Breast epithelium (tissue), 4 donors: ENCODE measurements around the gene NEURL1B. TPM values are rescaled to one million over a fixed set of nuclear protein-coding genes. Genes with fewer than 3 reads are reported as not detected.

Experiments
- DNase-seq, 2 donors: peaks; one replicate each; pipeline ENCODE4 v3.0.0-alpha.2; 2019; ENCODE audit warnings: low spot score in 2 of 2
- H3K27ac ChIP-seq, 2 donors: fragments of 200-600 bp; sonication (generic) in 1 of 2; one replicate each; pipeline ENCODE4 v1.5.1; 2016 to 2019; ENCODE audit warnings: mild to moderate bottlenecking in 1 of 2
- H3K27me3 ChIP-seq, 2 donors: fragments of 200-600 bp; sonication (generic) in 1 of 2; one replicate each; pipeline versions ENCODE4 v1.5.1 to v1.6.0; 2017 to 2019; ENCODE audit warnings: control low read depth in 1 of 2, mild to moderate bottlenecking in 1 of 2
- H3K36me3 ChIP-seq: fragments of 200-600 bp; one replicate; pipeline ENCODE4 v1.5.1; 2019
- H3K4me1 ChIP-seq, 2 donors: fragments of 200-600 bp; sonication (generic); one replicate each; pipeline ENCODE4 v1.5.1; 2016 to 2019; ENCODE audit warnings: control low read depth in 1 of 2
- H3K4me3 ChIP-seq, 3 donors: fragments of 200-600 bp; sonication (generic); 1 replicate in 2 of 3; 2 replicates in 1 of 3; pipeline ENCODE4 v1.5.1; 2016 to 2019; ENCODE audit warnings: mild to moderate bottlenecking in 3 of 3, moderate library complexity in 2 of 3
- H3K9me3 ChIP-seq, 2 donors: fragments of 200-600 bp; sonication (generic) in 1 of 2; one replicate each; pipeline ENCODE4 v1.5.1; 2016 to 2019; ENCODE audit warnings: control low read depth in 1 of 2
- POLR2A ChIP-seq: fragments of 450-650 bp; IDR thresholded peaks from one replicate; pipeline ENCODE4 v1.6.1; 2016; ENCODE audit warnings: antibody characterized with exemption, mild to moderate bottlenecking, moderate library complexity
- POLR2AphosphoS5 ChIP-seq, 3 donors: sonication (generic); formaldehyde crosslinking; IDR thresholded peaks; one replicate each; pipeline ENCODE4 v1.6.1; 2017; ENCODE audit warnings: antibody characterized with exemption in 3 of 3
- intact Hi-C: fragments of 100-400 bp; cut with DNase I; formaldehyde crosslinking; loops from one replicate; pipeline ENCODE4 v1.15.1; 2023; ENCODE audit warnings: low total_unique reads
- total RNA-seq, 3 donors: library from RNA; depleted of rRNA; stranded (reverse); fragments of >200 nt; gene quantifications; one replicate each; pipeline ENCODE4 v1.1.0, GENCODE V29; 2016
- TF ChIP-seq, protein P1 (sequence below), 3 donors: fragments of 450-650 bp; IDR thresholded peaks; one replicate each; pipeline ENCODE4 v1.5.1; 2016 to 2017; ENCODE audit warnings: antibody characterized with exemption in 3 of 3, mild to moderate bottlenecking in 3 of 3, moderate library complexity in 3 of 3

NEURL1B gene
- total RNA-seq, 3 donors from 2014 or later: 6.3 to 17.0 (median 9.9) TPM

DNA sequence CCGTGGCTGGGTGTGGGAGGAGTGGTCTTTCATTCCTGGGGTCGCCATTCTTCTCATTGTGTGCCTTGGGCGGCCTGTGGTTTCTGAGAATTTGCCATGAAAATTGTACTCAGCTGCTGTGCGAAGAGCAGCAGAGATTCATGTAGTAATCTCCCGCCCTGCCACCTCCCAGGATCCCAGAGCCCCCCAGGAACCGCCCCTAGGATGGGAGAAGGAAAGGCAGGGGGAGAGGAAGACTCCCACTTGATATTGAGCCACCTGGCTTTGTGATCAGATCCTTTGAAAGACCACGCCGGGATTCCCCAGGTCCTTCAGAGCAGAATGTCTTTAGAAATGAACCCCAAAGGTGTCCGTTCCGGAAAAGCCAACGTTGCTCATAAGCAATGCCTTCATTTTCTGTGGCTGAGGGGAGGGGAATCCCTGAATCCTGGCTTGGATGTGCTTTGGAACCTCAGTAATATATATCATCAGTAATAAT is 27.6 kb downstream of the NEURL1B start:
- Histone ChIP-seq H3K27ac (peak overlapping the region; percentile 7 to 53), H3K27me3 (no peaks in the 10 kb centered on the region), H3K4me3 (no peak overlapping the region), H3K36me3 (no peaks in the 10 kb centered on the region), H3K4me1 (no peaks in the 10 kb centered on the region), H3K9me3 (no peaks in the 10 kb centered on the region)
- no peak for DNase-seq
- TF ChIP-seq, protein P1, sequence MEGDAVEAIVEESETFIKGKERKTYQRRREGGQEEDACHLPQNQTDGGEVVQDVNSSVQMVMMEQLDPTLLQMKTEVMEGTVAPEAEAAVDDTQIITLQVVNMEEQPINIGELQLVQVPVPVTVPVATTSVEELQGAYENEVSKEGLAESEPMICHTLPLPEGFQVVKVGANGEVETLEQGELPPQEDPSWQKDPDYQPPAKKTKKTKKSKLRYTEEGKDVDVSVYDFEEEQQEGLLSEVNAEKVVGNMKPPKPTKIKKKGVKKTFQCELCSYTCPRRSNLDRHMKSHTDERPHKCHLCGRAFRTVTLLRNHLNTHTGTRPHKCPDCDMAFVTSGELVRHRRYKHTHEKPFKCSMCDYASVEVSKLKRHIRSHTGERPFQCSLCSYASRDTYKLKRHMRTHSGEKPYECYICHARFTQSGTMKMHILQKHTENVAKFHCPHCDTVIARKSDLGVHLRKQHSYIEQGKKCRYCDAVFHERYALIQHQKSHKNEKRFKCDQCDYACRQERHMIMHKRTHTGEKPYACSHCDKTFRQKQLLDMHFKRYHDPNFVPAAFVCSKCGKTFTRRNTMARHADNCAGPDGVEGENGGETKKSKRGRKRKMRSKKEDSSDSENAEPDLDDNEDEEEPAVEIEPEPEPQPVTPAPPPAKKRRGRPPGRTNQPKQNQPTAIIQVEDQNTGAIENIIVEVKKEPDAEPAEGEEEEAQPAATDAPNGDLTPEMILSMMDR (IDR thresholded peaks at IDR 0.05): no peak
- TF ChIP-seq POLR2A: no peak
- no peak for TF ChIP-seq POLR2AphosphoS5 (IDR thresholded peaks at IDR 0.05)
- intact Hi-C loops: no loop called here

DNA sequence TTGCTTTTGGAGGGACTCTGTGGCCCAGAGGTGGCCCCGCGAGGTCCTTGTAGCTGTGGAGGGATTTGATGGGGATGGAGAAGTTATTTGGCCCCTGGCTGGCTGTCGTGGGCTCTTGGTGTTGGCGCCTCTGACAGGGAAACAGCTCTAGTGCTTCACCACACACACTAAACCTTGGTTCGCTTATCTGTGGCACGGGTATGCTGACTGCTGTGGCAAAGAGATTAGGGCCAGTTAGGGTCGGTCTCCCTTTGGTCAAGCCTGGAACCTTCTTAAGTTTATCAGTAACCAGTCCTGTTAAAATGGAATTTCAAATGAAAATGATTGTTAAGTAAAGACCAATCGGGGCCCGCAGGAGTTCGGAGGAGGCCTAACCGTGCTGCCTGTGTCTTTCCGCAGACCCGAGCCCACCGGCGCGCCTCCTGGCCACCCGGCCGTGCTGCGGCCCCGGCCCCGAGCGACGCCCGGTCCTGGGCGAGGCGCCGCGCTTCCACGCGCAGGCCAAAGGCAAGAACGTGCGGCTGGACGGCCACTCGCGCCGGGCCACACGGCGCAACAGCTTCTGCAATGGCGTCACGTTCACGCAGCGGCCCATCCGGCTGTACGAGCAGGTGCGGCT is 28.4 kb downstream of the NEURL1B start:
- H3K36me3 ChIP-seq: no peaks in the 10 kb centered on the region
- H3K4me3 ChIP-seq: no peak overlapping the region
- no peak for DNase-seq
- H3K27me3 ChIP-seq: no peaks in the 10 kb centered on the region
- TF ChIP-seq POLR2AphosphoS5 (IDR thresholded peaks at IDR 0.05) (no peak), POLR2A (no peak)
- TF ChIP-seq, protein P1 (IDR thresholded peaks at IDR 0.05): no peak
- intact Hi-C loops: no loop called here
- H3K9me3 ChIP-seq: no peaks in the 10 kb centered on the region
- H3K27ac ChIP-seq: no peak overlapping the region
- no peaks in the 10 kb centered on the region for H3K4me1 ChIP-seq

DNA sequence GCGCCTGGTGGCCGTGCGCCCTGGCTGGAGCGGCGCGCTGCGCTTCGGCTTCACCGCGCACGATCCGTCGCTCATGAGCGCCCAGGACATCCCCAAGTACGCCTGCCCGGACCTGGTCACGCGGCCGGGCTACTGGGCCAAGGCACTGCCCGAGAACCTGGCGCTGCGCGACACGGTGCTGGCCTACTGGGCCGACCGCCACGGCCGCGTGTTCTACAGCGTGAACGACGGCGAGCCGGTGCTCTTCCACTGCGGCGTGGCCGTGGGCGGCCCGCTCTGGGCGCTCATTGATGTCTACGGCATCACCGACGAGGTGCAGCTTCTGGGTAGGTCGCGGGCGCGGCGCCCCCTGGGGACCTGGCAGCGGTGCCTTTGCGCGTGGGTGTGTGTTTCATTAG is 28.9 kb downstream of the NEURL1B start:
- H3K4me3 ChIP-seq: no peak overlapping the region
- no peaks in the 10 kb centered on the region for H3K9me3 ChIP-seq
- H3K4me1 ChIP-seq: no peaks in the 10 kb centered on the region
- H3K27ac ChIP-seq: no peak overlapping the region
- intact Hi-C loops: no loop called here
- no peaks in the 10 kb centered on the region for H3K36me3 ChIP-seq
- TF ChIP-seq POLR2A (no peak), POLR2AphosphoS5 (IDR thresholded peaks at IDR 0.05) (no peak)
- TF ChIP-seq, protein P1 (IDR thresholded peaks at IDR 0.05): no peak
- no peaks in the 10 kb centered on the region for H3K27me3 ChIP-seq
- DNase-seq: no peak

DNA sequence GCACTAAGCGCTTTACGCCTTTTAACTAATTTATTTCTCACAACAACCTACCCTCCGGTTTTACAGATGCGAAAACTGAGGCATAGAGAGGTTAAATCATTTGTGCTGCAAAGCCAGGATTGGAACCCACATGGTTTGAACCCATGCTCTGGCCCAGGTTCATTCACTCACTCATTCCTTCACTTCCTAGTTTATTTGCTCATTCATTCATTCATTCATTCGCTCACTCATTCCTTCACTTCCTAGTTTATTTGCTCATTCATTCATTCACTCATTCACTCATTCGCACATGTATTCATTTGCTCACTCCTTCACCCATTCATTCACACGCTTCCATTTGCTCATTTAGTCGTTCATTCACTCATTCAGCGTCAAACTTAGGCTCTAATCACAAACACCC is 29.4 kb downstream of the NEURL1B start:
- intact Hi-C loops: no loop called here
- H3K4me3 ChIP-seq: no peak overlapping the region
- no peak for DNase-seq

DNA sequence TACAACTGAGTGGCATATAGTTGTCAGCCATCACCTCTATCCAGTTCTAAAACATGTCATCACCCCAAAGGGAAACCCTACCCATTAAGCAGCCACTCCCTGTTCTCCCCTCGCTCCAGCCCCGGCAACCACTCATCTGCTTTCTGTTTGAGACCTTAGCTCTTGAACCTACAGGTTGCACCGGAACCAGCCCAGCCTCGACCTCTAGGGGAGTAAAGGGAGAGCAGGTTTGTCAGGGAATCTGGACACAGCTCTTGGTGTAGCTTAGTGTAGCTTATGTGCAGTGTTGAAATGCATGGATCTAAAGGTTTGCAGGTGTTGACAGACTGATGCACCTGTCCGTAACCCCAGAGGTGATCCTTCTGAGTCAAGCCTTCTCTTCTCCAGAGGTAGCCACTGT is 30.0 kb downstream of the NEURL1B start:
- Histone ChIP-seq H3K27ac (no peak overlapping the region), H3K9me3 (no peaks in the 10 kb centered on the region), H3K36me3 (no peaks in the 10 kb centered on the region), H3K27me3 (no peaks in the 10 kb centered on the region), H3K4me3 (no peak overlapping the region), H3K4me1 (no peaks in the 10 kb centered on the region)
- DNase-seq: no peak
- intact Hi-C loops: no loop called here
- TF ChIP-seq POLR2A: no peak

More for the DNA sequence above, 29.4 kb downstream of the NEURL1B start:
- Histone ChIP-seq H3K27me3 (no peaks in the 10 kb centered on the region), H3K36me3 (no peaks in the 10 kb centered on the region), H3K27ac (no peak overlapping the region), H3K4me1 (no peaks in the 10 kb centered on the region), H3K9me3 (no peaks in the 10 kb centered on the region)
- TF ChIP-seq, protein P1 (IDR thresholded peaks at IDR 0.05): no peak
- no peak for TF ChIP-seq POLR2A
- no peak for TF ChIP-seq POLR2AphosphoS5 (IDR thresholded peaks at IDR 0.05)
